Keratinocyte (primary cell): ENCODE results near the gene KLHL22.

Experiments
- EZH2 ChIP-seq: IDR thresholded peaks from one replicate; pipeline ENCODE4 v1.6.1; 2012; ENCODE audit warnings: inconsistent platforms, mild to moderate bottlenecking, low read length, moderate library complexity
- TF ChIP-seq, protein P1 (sequence below), 3 experiments: IDR thresholded peaks in 1 of 3; conservative IDR thresholded peaks in 1 of 3; optimal IDR thresholded peaks in 1 of 3; 2 replicates in 2 of 3; 3 replicates in 1 of 3; pipeline versions ENCODE3 to v1.5.1; 2011; ENCODE audit warnings: low read length in 3 of 3, mild to moderate bottlenecking in 3 of 3, moderate library complexity in 2 of 3, control low read depth in 1 of 3, inconsistent platforms in 1 of 3; ENCODE audit not compliant: insufficient read depth in 2 of 3; ENCODE audit errors: extremely low read depth in 1 of 3

DNA sequence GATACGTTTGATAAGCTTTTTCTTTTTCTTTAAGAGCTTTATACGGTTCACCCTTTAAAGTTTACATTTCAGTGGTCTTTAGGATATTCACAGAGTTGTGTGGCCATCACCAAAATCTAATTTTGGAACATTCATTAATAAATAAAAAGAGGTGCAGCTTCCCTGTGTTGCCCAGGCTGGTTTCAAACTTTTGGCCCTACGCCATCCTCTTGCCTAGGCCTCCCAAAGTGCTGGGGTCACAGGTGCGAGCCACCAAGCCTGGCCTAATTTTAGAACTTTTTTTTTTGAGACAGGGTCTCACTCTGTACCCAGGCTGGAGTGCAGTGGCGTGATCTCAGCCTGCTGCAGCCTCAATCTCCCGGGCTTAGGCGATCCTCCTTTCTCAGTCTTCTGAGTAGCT lies 42.4 kb upstream of the KLHL22 start:
- TF ChIP-seq, protein P1, sequence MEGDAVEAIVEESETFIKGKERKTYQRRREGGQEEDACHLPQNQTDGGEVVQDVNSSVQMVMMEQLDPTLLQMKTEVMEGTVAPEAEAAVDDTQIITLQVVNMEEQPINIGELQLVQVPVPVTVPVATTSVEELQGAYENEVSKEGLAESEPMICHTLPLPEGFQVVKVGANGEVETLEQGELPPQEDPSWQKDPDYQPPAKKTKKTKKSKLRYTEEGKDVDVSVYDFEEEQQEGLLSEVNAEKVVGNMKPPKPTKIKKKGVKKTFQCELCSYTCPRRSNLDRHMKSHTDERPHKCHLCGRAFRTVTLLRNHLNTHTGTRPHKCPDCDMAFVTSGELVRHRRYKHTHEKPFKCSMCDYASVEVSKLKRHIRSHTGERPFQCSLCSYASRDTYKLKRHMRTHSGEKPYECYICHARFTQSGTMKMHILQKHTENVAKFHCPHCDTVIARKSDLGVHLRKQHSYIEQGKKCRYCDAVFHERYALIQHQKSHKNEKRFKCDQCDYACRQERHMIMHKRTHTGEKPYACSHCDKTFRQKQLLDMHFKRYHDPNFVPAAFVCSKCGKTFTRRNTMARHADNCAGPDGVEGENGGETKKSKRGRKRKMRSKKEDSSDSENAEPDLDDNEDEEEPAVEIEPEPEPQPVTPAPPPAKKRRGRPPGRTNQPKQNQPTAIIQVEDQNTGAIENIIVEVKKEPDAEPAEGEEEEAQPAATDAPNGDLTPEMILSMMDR (optimal IDR thresholded peaks at IDR 0.05 in 1 of 3, IDR thresholded peaks at IDR 0.05 in 1 of 3, conservative IDR thresholded peaks at IDR 0.05 in 1 of 3; ENCODE audit: extremely low read depth in 1 of 3, insufficient read depth in 2 of 3, low read length in 3 of 3) = no peak
- TF ChIP-seq EZH2 = no peak
